Measurements from ENCODE around the gene TRAPPC12.

Gene TRAPPC12

DNA sequence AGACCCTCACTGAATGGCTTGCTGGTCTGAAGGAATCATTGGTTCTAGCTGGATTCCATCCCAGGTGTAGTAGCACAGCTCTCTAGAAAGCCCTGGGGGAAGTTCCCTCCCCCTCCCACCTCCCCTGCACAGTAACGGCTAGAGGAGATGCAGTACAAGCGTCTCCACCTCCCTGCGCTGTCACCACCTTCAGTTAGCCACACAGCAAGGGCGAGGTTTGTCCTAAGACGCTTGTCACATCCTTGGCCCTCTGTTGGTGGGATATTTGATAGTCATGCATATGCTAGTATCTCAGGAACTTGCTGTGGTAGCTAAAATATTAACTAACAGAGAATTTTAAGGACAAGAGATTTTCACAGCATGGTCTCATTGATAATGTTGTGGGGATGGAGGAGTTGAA, 19.4 kb downstream of the TRAPPC12 start:
- no peaks in the 10 kb centered on the region for H3K4me1 ChIP-seq (ENCODE audit: insufficient read depth, low read length)
- H3K79me2 ChIP-seq (ENCODE audit: insufficient read depth, low read length), result peaks cover 10% of the 10 kb centered on the region
- H2AFZ ChIP-seq (ENCODE audit: low read depth, low read length), result no peak overlapping the region
- no peak overlapping the region for H3K9ac ChIP-seq (ENCODE audit: low read depth, low read length)
- 0 out of 2 replicates have a peak, but pooled peaks cover 5% of the 10 kb centered on the region for H4K20me1 ChIP-seq (ENCODE audit: insufficient read depth, low read length)
- no peaks in the 10 kb centered on the region for H3K27me3 ChIP-seq (ENCODE audit: insufficient read depth, low read length, poor library complexity)
- H3K4me3 ChIP-seq (ENCODE audit: low read depth in 1 of 2, low read length in 2 of 2), result no peak overlapping the region
- no peak overlapping the region for H3K4me2 ChIP-seq (ENCODE audit: insufficient read depth, low read length)
- H3K36me3 ChIP-seq (ENCODE audit: insufficient read depth, low read length), result peaks cover 68% of the 10 kb centered on the region
- peaks cover 27% of the 10 kb centered on the region for H3K9me3 ChIP-seq (ENCODE audit: insufficient read depth, low read length, severe bottlenecking)
- no peak for TF ChIP-seq EZH2 (IDR thresholded peaks at IDR 0.05; ENCODE audit: borderline replicate concordance, low read depth, low read length, severe bottlenecking)
- TF ChIP-seq CTCF (IDR thresholded peaks at IDR 0.05; ENCODE audit: borderline replicate concordance, extremely low read depth, low read length, poor library complexity, severe bottlenecking), result no peak
- H3K27ac ChIP-seq (ENCODE audit: low read length), result no peak overlapping the region
- DNase-seq, result no peak
- no peak for ATAC-seq (ENCODE audit: insufficient read depth, low read depth)

DNA sequence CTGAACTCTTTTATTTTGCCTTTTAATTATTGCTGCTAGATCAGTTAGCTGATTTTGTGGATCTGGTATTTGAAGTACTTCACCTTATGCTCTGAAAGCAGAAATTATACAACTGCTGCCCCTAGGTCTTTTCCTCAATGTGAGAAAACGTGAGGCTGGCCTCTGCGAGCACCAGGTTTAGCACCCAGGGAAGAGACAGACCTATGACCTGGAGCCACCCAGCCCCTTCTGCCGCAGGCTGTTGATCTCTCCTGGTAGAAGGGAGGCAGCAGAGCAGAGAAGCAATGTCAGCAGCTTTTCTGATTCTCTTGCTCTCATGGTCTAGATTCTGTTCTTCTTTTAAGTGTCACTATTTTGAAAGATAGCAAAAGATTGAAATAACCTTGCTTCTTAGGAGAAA, 19.9 kb downstream of the TRAPPC12 start:
- H3K4me3 ChIP-seq (ENCODE audit: low read depth in 1 of 2, low read length in 2 of 2), result no peak overlapping the region
- H3K4me1 ChIP-seq (ENCODE audit: insufficient read depth, low read length), result no peaks in the 10 kb centered on the region
- peaks cover 10% of the 10 kb centered on the region for H3K79me2 ChIP-seq (ENCODE audit: insufficient read depth, low read length)
- TF ChIP-seq EZH2 (IDR thresholded peaks at IDR 0.05; ENCODE audit: borderline replicate concordance, low read depth, low read length, severe bottlenecking) (no peak), CTCF (IDR thresholded peaks at IDR 0.05; ENCODE audit: borderline replicate concordance, extremely low read depth, low read length, poor library complexity, severe bottlenecking) (no peak)
- ATAC-seq (ENCODE audit: insufficient read depth, low read depth) (no peak), DNase-seq (no peak)
- H3K27me3 ChIP-seq (ENCODE audit: insufficient read depth, low read length, poor library complexity), result no peaks in the 10 kb centered on the region
- no peak overlapping the region for H3K9ac ChIP-seq (ENCODE audit: low read depth, low read length)
- no peak overlapping the region for H3K4me2 ChIP-seq (ENCODE audit: insufficient read depth, low read length)
- H3K36me3 ChIP-seq (ENCODE audit: insufficient read depth, low read length), result peaks cover 68% of the 10 kb centered on the region
- H3K27ac ChIP-seq (ENCODE audit: low read length), result no peak overlapping the region
- peaks cover 25% of the 10 kb centered on the region for H3K9me3 ChIP-seq (ENCODE audit: insufficient read depth, low read length, severe bottlenecking)
- H2AFZ ChIP-seq (ENCODE audit: low read depth, low read length), result no peak overlapping the region
- H4K20me1 ChIP-seq (ENCODE audit: insufficient read depth, low read length), result 0 out of 2 replicates have a peak, but pooled peaks cover 5% of the 10 kb centered on the region

- 0 out of 2 replicates have a peak, but pooled peaks cover 5% of the 10 kb centered on the region for H4K20me1 ChIP-seq (ENCODE audit: insufficient read depth, low read length)
- no peaks in the 10 kb centered on the region for H3K4me1 ChIP-seq (ENCODE audit: insufficient read depth, low read length)
- H3K27me3 ChIP-seq (ENCODE audit: insufficient read depth, low read length, poor library complexity), result no peaks in the 10 kb centered on the region
- DNase-seq (no peak), ATAC-seq (ENCODE audit: insufficient read depth, low read depth) (no peak)
- H3K4me3 ChIP-seq (ENCODE audit: low read depth in 1 of 2, low read length in 2 of 2), result no peak overlapping the region
- H3K9me3 ChIP-seq (ENCODE audit: insufficient read depth, low read length, severe bottlenecking), result peaks cover 20% of the 10 kb centered on the region
- no peak overlapping the region for H3K27ac ChIP-seq (ENCODE audit: low read length)
- H3K79me2 ChIP-seq (ENCODE audit: insufficient read depth, low read length), result peaks cover 10% of the 10 kb centered on the region
- TF ChIP-seq CTCF (IDR thresholded peaks at IDR 0.05; ENCODE audit: borderline replicate concordance, extremely low read depth, low read length, poor library complexity, severe bottlenecking) (no peak), EZH2 (IDR thresholded peaks at IDR 0.05; ENCODE audit: borderline replicate concordance, low read depth, low read length, severe bottlenecking) (no peak)
- H3K9ac ChIP-seq (ENCODE audit: low read depth, low read length), result no peak overlapping the region
- H2AFZ ChIP-seq (ENCODE audit: low read depth, low read length), result no peak overlapping the region
- H3K36me3 ChIP-seq (ENCODE audit: insufficient read depth, low read length), result peaks cover 71% of the 10 kb centered on the region
- H3K4me2 ChIP-seq (ENCODE audit: insufficient read depth, low read length), result no peak overlapping the region
Measured at GRCh38 chr2:3399829-3400228, 20.3 kb downstream of the TRAPPC12 start.

Measured in DND-41 (cell line).